Left renal cortex interstitium (tissue), 4 donors: Measurements from ENCODE around the gene VSIG10L2. TPM values are rescaled to one million over a fixed set of nuclear protein-coding genes. Genes with fewer than 3 reads are reported as not detected.

Experiments used
- DNase-seq, 4 donors: peaks; one replicate each; pipeline ENCODE4 v3.0.0-alpha.2; 2013; ENCODE audit warnings: low read depth in 4 of 4, low spot score in 2 of 4, missing footprints in 1 of 4
- polyA plus RNA-seq, 4 donors: library from polyadenylated mRNA; unstranded; fragments of 120-200 nt; gene quantifications; one replicate each; pipeline ENCODE4 v1.2.1, GENCODE V29; 2013; ENCODE audit not compliant: insufficient read length in 4 of 4

Gene VSIG10L2
- polyA plus RNA-seq, 4 donors: not detected

DNA sequence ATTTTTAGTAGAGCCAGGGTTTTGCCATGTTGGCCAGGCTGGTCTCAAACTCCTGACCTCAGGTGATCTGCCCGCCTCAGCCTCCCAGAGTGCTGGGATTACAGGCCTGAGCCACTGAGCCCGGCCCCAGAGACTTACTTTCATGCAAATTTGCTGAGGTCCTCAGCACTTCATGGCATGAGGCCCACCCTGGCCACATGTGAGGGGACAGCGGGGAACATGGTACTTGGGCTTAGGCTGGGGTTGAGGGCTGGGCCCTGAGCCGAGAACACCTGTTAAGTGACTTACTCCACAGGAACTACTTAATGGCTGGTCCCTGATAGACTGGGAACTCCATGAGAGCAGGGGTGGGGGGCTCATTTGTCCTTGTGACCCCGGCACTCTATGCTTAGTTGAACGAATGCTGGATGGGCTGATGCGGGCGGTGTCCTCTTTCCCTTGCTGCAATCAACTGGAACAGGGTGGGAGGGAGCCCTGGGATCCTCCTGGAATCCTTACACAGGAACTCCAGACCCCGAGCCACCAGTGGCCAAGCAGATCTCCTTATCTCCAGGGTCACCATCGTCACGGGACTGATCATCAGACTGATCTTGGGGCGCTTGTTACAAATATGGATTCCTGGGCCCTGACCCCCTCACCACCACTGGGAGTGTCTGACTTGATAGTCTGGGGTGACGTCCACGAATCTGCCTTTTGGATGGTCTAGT, 1.0 kb downstream of the VSIG10L2 start:
- DNase-seq: no peak

DNA sequence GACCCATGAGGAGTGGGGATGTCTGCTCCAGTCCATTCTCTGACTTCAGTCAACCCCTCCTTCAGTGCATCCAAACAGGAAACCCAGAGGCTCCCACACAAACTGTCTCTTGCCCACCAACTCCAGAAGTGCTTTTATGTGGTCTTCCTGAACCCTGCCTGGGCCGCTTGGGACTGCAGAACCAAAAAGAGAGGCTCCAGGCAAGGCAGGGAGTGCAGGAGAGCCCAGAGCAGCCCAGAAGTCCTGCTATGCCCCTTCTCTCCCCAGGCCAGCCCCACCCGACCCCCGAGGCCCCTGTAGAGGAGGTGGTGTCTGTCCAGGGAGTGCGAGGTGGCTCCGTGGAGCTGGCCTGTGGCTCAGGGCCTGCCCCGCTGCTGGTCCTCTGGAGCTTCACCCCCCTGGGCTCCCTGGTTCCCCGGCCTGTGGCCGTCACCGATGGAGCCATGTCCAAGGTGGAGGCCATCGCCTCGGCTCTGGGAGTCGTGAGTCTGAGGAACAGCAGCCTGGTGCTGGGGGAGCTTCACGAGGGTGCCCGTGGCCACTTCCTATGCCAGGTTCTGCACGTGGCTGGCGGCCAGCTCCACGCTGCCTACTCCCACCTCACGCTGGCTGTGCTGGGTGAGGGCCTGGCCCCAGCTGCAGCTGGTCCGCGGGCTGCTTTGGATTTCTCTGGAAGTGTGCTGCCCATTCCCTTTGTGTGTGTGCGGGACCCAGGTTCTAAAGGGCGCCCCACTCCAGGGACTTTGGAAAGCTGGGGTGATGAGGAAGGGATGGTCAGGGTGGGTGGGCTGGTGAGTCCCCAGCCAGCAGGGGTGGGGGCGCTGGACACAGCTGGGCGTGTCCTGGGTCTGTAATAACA, 1.8 kb downstream of the VSIG10L2 start:
- DNase-seq: no peak

DNA sequence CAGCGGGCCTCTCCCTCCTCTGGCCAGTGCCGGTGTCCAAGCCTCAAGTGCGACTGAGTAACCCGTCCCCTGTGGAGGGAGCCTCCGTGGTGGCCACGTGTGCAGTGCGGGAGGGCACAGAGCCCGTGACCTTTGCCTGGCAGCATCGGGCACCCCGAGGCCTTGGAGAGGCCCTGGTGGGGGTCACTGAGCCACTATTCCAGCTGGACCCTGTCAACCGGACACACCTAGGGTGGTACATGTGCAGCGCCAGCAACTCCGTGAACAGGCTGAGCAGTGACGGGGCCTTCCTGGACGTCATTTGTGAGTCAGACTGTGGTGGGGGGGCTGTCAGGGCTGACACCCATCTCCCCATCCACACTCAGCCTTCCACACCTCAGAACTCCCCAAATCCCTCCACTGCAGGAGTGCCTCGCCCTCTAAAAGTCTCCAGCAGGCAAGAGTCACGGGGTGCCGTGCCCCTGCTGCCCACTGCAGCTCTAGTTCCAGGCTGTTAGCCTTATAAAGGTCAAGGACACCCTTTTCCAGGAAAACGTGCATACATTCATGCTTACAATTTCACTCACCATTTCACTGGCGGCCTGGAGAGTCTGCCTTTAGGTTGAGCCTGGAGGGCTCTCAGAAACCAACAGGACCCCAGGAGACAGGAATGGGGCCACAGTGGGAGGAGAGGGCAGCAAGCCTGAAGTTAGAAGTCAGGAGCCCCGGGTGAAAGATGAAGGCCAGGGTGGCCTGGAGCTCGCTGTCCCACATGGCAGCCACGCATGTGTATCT, 2.6 kb downstream of the VSIG10L2 start:
- no peak for DNase-seq

GRCh38 chr11:125949271-125950177, 3.7 kb downstream of the VSIG10L2 start:
- DNase-seq: no peak

DNA sequence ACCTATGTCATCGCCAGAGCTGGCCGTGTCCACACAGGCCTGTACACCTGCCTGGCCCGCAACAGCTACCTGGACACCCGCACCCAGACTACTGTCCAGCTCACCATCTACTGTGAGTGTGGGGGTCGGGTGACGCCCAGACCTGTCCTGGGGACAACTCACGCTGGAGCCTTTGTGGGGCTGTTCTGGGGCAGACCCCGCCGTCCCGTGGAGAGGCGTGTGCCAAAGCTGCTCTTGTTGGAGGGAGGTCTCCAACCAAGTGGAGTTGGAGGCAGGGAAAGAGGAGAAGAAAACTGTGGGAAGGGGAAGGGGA, 4.3 kb downstream of the VSIG10L2 start:
- DNase-seq: no peak

GRCh38 chr11:125950696-125951651, 5.1 kb downstream of the VSIG10L2 start:
- peak in 1 of 4 donors; percentile 33 for DNase-seq

- DNase-seq: no peak
These were observed 5.9 kb downstream of the VSIG10L2 start for GRCh38 chr11:125951731-125952130.

GRCh38 chr11:125952559-125952958, 6.7 kb downstream of the VSIG10L2 start:
- DNase-seq: no peak

GRCh38 chr11:125952973-125953372, 7.1 kb downstream of the VSIG10L2 start:
- DNase-seq: no peak

- no peak for DNase-seq
These were observed 7.6 kb downstream of the VSIG10L2 start for GRCh38 chr11:125953401-125953935.

DNA sequence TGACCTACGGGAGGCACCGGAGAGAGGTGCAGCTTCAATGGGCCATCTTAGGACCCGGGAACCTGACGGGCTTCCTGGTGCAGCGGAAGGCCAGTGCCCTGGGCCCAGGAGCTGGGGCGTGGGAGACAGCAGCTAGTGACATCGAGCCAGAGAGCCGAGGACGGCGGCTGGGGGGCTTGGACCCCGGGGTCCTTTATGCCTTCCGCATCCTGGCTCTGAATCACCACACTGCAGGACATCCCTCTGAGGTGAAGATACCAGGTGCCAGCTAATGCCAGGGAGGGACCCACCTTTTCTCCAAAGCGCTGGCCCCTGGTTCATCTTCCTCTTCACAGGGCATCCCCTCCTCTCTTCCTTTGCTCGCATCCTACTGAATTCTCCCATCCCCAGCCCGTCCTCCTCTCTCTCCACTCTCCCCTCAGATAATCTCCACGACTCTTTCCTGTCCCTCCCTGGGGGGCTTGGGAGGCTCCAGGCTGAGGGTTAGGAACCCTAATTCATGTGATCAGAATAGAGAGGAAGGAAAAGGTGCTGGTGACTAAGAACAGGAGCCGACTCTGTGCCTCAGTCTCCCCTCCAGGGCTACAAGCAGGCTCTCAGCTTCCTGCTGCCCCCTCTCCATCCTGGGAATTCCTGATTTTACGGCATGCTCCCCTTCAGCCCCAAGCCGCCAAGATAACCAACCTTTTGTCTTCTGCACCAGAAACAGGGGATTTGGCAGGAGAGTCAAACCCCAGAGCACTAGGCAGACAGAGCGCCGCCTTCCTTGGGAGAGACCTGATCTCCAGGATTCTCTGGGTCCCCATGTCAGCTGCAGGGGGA, 8.5 kb downstream of the VSIG10L2 start:
- no peak for DNase-seq

- no peak for DNase-seq
These were observed 9.2 kb downstream of the VSIG10L2 start for GRCh38 chr11:125954945-125955640.

GRCh38 chr11:125955856-125956255, 10.0 kb downstream of the VSIG10L2 start:
- no peak for DNase-seq

GRCh38 chr11:125956391-125957134, 10.7 kb downstream of the VSIG10L2 start:
- DNase-seq: no peak

DNA sequence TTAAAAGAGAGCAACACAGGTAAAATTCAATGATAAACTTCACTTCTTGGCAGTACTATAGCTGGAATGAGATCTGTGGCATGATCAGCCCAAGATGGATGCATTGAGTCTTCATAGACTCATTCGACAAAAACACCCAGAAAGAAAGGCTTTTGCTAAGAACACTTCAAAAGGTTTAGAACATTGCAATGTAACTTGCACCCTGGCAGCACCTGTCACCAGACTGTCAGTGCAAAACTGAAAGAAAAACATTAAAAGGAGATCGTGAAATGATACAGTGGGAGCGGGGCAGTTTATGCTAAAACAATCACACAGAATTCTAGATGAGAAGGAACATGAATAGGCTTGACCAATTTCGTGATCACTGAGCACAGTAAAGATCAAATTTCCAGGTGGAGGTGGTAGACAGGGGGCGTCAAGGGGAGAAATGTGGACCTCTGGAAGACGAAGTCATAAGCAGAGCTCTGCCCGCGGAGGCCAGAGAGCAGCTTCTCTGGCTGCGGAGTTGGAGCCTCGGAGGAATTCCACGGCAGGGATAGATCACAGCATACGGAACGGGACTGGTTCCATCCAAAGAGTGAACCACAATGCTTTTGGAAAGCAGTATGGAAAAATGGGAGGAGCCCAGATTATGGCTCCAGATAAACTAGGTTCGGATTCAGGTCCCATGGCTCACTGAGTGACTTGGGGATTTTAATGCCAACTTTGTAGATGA, 11.9 kb downstream of the VSIG10L2 start:
- DNase-seq: no peak

- no peak for DNase-seq
These were observed 13.1 kb downstream of the VSIG10L2 start for GRCh38 chr11:125958872-125959400.
